ENCODE results near the gene NCK2.

- no peak for TF ChIP-seq CTCF (IDR thresholded peaks at IDR 0.05; ENCODE audit: insufficient read depth, low read length, poor library complexity, severe bottlenecking)
- no peak for TF ChIP-seq EZH2phosphoT487 (conservative IDR thresholded peaks at IDR 0.05; ENCODE audit: low read length)
Measured at GRCh38 chr2:105839793-105840192, 95.1 kb downstream of the NCK2 start.
